HUES48 (cell line): Measurements from ENCODE around the gene SLC39A6.
"Not testable (repeated sequence)": the region's sequence is repeated elsewhere in the genome, so short reads cannot be mapped to it uniquely, and the experiment has no call there.

ENCODE experiments used
- H3K27ac ChIP-seq: one replicate; pipeline ENCODE4 v1.7.0; 2013; ENCODE audit warnings: low read depth, low read length, inconsistent platforms
- H3K27me3 ChIP-seq: 2 replicates; pipeline ENCODE4 v1.6.1; 2013; ENCODE audit warnings: mild to moderate bottlenecking, low read length; ENCODE audit not compliant: control insufficient read depth, insufficient read depth
- H3K36me3 ChIP-seq: 2 replicates; pipeline ENCODE4 v1.6.1; 2013; ENCODE audit warnings: low read length; ENCODE audit not compliant: control insufficient read depth, insufficient read depth
- H3K4me1 ChIP-seq: 2 replicates; pipeline ENCODE4 v1.6.1; 2013; ENCODE audit warnings: mild to moderate bottlenecking, low read length; ENCODE audit not compliant: control insufficient read depth, insufficient read depth
- H3K4me3 ChIP-seq: 2 replicates; pipeline ENCODE4 v1.5.1; 2013; ENCODE audit warnings: mild to moderate bottlenecking, low read depth, low read length
- H3K9ac ChIP-seq: 2 replicates; pipeline ENCODE4 v1.6.1; 2013; ENCODE audit warnings: mild to moderate bottlenecking, low read depth, low read length, moderate library complexity
- H3K9me3 ChIP-seq: 2 replicates; pipeline ENCODE4 v1.6.1; 2013; ENCODE audit warnings: low read length; ENCODE audit not compliant: control insufficient read depth, insufficient read depth

Gene SLC39A6

DNA sequence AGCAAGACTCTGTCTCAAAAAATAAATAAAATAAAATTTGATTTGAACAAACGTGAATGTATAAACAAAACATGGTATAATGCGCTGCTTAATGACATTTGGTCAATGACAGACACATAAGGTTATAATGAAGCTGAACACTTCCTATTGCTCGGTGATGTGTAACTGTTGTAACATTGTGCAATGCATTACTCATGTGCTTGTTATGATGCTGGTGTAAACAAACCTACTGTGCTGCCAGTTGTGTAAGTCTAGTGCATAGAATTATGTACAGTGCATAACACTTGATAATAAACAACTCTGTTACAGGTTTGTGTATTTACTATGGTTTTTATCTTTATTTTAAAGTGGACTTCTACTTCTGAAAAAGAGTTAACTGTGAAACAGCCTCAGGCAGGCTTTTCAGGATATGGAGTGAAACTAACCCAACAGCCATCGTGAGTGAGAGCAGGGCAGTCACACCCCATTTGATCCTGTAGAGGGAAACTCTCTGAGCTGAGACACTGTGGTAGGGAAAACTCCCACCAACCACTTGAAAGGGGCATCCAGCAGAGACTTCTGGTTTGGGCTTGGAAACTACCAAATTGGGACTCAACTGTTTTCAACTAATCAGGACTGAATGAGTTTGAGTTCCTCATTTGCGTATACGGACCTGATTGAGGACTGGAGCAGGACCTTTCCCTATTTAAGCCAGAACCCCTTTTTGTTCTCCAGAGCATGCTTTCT lies 53.1 kb downstream of the SLC39A6 start:
- peaks cover 13% of the 10 kb centered on the region; the same call in 1 of the 2 replicates for H3K9me3 ChIP-seq
- no peak overlapping the region for H3K4me3 ChIP-seq
- H3K9ac ChIP-seq = no peak overlapping the region
- H3K4me1 ChIP-seq = no peaks in the 10 kb centered on the region
- H3K36me3 ChIP-seq = no peaks in the 10 kb centered on the region
- H3K27me3 ChIP-seq = no peaks in the 10 kb centered on the region
- no peak overlapping the region for H3K27ac ChIP-seq

DNA sequence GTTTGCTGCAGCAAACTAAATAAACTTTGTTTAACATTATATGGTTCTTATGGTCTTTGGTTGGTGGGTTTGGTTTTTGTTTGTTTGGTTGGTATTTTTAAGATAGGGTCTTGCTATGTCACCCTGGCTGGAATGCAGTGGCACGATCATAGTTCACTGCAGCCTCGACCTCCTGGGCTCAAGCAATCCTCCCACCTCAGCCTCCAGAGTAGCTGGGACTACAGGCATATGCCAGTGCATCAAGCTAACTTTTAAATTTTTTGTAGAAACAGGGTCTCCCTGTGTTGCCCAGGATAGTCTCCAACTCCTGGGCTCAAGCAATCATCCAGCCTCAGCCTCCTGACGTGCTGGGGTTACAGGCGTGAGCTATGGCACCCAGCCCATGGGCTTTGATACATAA lies 54.7 kb downstream of the SLC39A6 start:
- Histone ChIP-seq H3K9me3 (0 out of 2 replicates have a peak, but pooled peaks cover 4% of the 10 kb centered on the region), H3K9ac (no peak overlapping the region), H3K27me3 (no peaks in the 10 kb centered on the region), H3K4me3 (no peak overlapping the region), H3K4me1 (no peaks in the 10 kb centered on the region), H3K36me3 (no peaks in the 10 kb centered on the region), H3K27ac (no peak overlapping the region)

GRCh38 chr18:36073676-36074075 lies 55.5 kb downstream of the SLC39A6 start:
- Histone ChIP-seq H3K9me3 (no peaks in the 10 kb centered on the region), H3K4me1 (no peaks in the 10 kb centered on the region), H3K9ac (no peak overlapping the region), H3K36me3 (no peaks in the 10 kb centered on the region), H3K27me3 (no peaks in the 10 kb centered on the region), H3K27ac (no peak overlapping the region), H3K4me3 (no peak overlapping the region)

DNA sequence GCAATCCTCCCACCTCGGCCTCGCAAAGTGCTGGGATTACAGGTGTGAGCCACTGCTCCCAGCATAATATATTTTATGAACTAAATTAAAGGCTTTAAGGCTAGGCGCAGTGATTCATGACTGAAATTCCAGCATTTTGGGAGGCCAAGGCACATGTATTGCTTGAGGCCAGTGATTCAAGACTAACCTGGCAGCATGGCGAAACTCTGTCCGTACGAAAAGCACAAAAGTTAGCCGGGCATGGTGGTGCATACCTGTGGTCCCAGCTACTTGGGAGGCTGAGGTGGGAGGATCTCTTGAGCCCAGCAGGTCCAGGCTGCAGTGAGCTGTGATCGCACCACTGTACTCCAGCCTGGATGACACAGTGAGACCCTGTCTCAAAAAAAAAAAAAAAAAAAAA lies 56.7 kb downstream of the SLC39A6 start:
- not testable (repeated sequence) for H3K36me3 ChIP-seq, H3K4me3 ChIP-seq, H3K9ac ChIP-seq

GRCh38 chr18:36067055-36067957 lies 61.8 kb downstream of the SLC39A6 start, which contains the start of gene RPRD1A:
TSS of gene RPRD1A (minus strand) at chr18:36067559. CDS start at chr18:36067404, 155 bp downstream.
- H3K27ac ChIP-seq = peak within 1 kb of the TSS; percentile 93
- peaks cover 11% of the 10 kb centered on the region for H3K4me1 ChIP-seq
- peaks cover 3% of the 10 kb centered on the region; the same call in 1 of the 2 replicates for H3K36me3 ChIP-seq
- H3K9ac ChIP-seq = peak within 1 kb of the TSS; percentile 90
- no peaks in the 10 kb centered on the region for H3K27me3 ChIP-seq
- peak within 1 kb of the TSS; percentile 99 for H3K4me3 ChIP-seq
- no peaks in the 10 kb centered on the region for H3K9me3 ChIP-seq

More for the DNA sequence above, 56.7 kb downstream of the SLC39A6 start:
- H3K27ac ChIP-seq, H3K27me3 ChIP-seq, H3K9me3 ChIP-seq, H3K4me1 ChIP-seq: not testable (repeated sequence)

DNA sequence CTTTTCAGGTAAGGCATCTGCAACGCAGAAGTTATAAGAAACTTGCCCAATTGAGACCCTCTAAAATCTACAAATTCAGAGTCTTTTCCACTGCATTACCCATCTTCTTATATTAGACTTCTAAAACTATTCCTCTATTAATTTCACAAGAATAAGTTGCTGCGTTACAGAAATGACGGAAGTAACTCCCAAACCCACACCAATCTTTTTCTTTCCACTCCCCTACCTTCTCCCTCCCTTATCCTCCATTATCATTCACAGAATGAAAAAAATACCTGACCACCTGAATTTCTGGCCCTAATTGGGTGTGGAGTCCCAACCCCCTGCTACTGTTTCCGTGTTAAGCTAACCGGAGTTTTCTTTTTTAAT lies 62.5 kb downstream of the SLC39A6 start:
- peaks cover 11% of the 10 kb centered on the region for H3K4me1 ChIP-seq
- H3K27ac ChIP-seq = peak overlapping the region; percentile 93
- H3K9me3 ChIP-seq = no peaks in the 10 kb centered on the region
- no peaks in the 10 kb centered on the region for H3K27me3 ChIP-seq
- H3K9ac ChIP-seq = peak overlapping the region; percentile 90
- H3K36me3 ChIP-seq = peaks cover 3% of the 10 kb centered on the region; the same call in 1 of the 2 replicates
- H3K4me3 ChIP-seq = peak overlapping the region; percentile 99

- Histone ChIP-seq H3K4me1 (peaks cover 15% of the 10 kb centered on the region), H3K9ac (peak overlapping the region; percentile 10; the same call in 1 of the 2 replicates), H3K9me3 (no peaks in the 10 kb centered on the region), H3K27ac (no peak overlapping the region), H3K27me3 (no peaks in the 10 kb centered on the region), H3K36me3 (peaks cover 3% of the 10 kb centered on the region; the same call in 1 of the 2 replicates), H3K4me3 (peak overlapping the region; percentile 99)
These were observed 63.1 kb downstream of the SLC39A6 start for GRCh38 chr18:36066001-36066400.

DNA sequence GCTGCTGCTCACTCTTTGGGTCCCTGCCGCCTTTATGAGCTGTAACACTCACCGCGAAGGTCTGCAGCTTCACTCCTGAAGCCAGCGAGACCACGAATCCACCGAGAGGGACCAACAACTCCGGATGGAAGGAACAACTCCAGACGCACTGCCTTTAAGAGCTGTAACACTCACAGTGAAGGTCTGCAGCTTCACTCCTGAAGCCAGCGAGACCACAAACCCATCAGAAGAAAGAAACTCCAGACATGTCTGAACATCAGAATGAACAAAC lies 64.4 kb downstream of the SLC39A6 start:
- peaks cover 18% of the 10 kb centered on the region for H3K4me1 ChIP-seq
- not testable (repeated sequence) for H3K36me3 ChIP-seq, H3K4me3 ChIP-seq, H3K9ac ChIP-seq, H3K9me3 ChIP-seq, H3K27ac ChIP-seq, H3K27me3 ChIP-seq

GRCh38 chr18:36064027-36064808 lies 64.9 kb downstream of the SLC39A6 start:
- Histone ChIP-seq H3K9me3 (no peaks in the 10 kb centered on the region), H3K9ac (no peak overlapping the region), H3K4me3 (no peak overlapping the region), H3K36me3 (peaks cover 3% of the 10 kb centered on the region; the same call in 1 of the 2 replicates), H3K27me3 (no peaks in the 10 kb centered on the region), H3K27ac (no peak overlapping the region), H3K4me1 (peaks cover 18% of the 10 kb centered on the region)

- Histone ChIP-seq H3K9ac (no peak overlapping the region), H3K27ac (no peak overlapping the region), H3K9me3 (no peaks in the 10 kb centered on the region), H3K36me3 (no peaks in the 10 kb centered on the region), H3K27me3 (no peaks in the 10 kb centered on the region), H3K4me1 (peaks cover 7% of the 10 kb centered on the region; the same call in 1 of the 2 replicates), H3K4me3 (no peak overlapping the region)
These were observed 70.5 kb downstream of the SLC39A6 start for GRCh38 chr18:36058674-36059073.
